ENCODE data around the gene CBL. TPM values are rescaled to one million over a fixed set of nuclear protein-coding genes. Genes with fewer than 3 reads are reported as not detected.
A peak's percentile ranks its signal among the peaks of the same experiment; 100 is the strongest.

The CBL gene
- total RNA-seq, 1 donor from 2014 or later, result 15.5 TPM

GRCh38 chr11:119307974-119308373, 101.8 kb downstream of the CBL start:
- H3K4me3 ChIP-seq, result no peak overlapping the region
- H3K9me3 ChIP-seq, result no peaks in the 10 kb centered on the region
- TF ChIP-seq POLR2AphosphoS5 (IDR thresholded peaks at IDR 0.05; ENCODE audit: insufficient read depth in 1 of 2, low read depth in 1 of 2), result no peak
- no peak for TF ChIP-seq CTCF (IDR thresholded peaks at IDR 0.05)
- TF ChIP-seq POLR2A (IDR thresholded peaks at IDR 0.05), result no peak
- H3K36me3 ChIP-seq, result peaks cover 0 to 14% of the 10 kb centered on the region in 2 donors
- DNase-seq (ENCODE audit: extremely low spot score in 2 of 2), result no peak
- intact Hi-C loops (cut with DNase I), result no loop called here
- no peaks in the 10 kb centered on the region for H3K27me3 ChIP-seq
- peak overlapping the region; percentile 36 for H3K27ac ChIP-seq
- H3K4me1 ChIP-seq, result peaks cover 5% of the 10 kb centered on the region

- H3K9me3 ChIP-seq, result no peaks in the 10 kb centered on the region
- no peak for DNase-seq (ENCODE audit: extremely low spot score in 2 of 2)
- H3K36me3 ChIP-seq, result peaks cover 0 to 7% of the 10 kb centered on the region in 2 donors
- intact Hi-C loops (cut with DNase I), result no loop called here
- TF ChIP-seq POLR2A (IDR thresholded peaks at IDR 0.05) (no peak), CTCF (IDR thresholded peaks at IDR 0.05) (no peak), POLR2AphosphoS5 (IDR thresholded peaks at IDR 0.05; ENCODE audit: insufficient read depth in 1 of 2, low read depth in 1 of 2) (no peak)
- H3K27ac ChIP-seq, result peak overlapping the region; percentile 33
- peaks cover 7% of the 10 kb centered on the region for H3K4me1 ChIP-seq
- H3K27me3 ChIP-seq, result no peaks in the 10 kb centered on the region
- H3K4me3 ChIP-seq, result no peak overlapping the region
These were observed 103.3 kb downstream of the CBL start for GRCh38 chr11:119309411-119309810.

- DNase-seq (ENCODE audit: extremely low spot score in 2 of 2), result no peak
- H3K4me3 ChIP-seq, result no peak overlapping the region
- intact Hi-C loops (cut with DNase I), result no loop called here
- peaks cover 0 to 7% of the 10 kb centered on the region in 2 donors for H3K36me3 ChIP-seq
- H3K27me3 ChIP-seq, result no peaks in the 10 kb centered on the region
- H3K9me3 ChIP-seq, result no peaks in the 10 kb centered on the region
- H3K27ac ChIP-seq, result peak overlapping the region; percentile 33
- TF ChIP-seq POLR2A (IDR thresholded peaks at IDR 0.05) (no peak), POLR2AphosphoS5 (IDR thresholded peaks at IDR 0.05; ENCODE audit: insufficient read depth in 1 of 2, low read depth in 1 of 2) (no peak), CTCF (IDR thresholded peaks at IDR 0.05) (no peak)
- peaks cover 14% of the 10 kb centered on the region for H3K4me1 ChIP-seq
These were observed 104.0 kb downstream of the CBL start for GRCh38 chr11:119309953-119310681.

GRCh38 chr11:119310682-119311052, 104.5 kb downstream of the CBL start:
- H3K4me3 ChIP-seq, result no peak overlapping the region
- peaks cover 19% of the 10 kb centered on the region for H3K4me1 ChIP-seq
- no peaks in the 10 kb centered on the region for H3K9me3 ChIP-seq
- no peak for TF ChIP-seq POLR2A (IDR thresholded peaks at IDR 0.05)
- no peak for TF ChIP-seq POLR2AphosphoS5 (IDR thresholded peaks at IDR 0.05; ENCODE audit: insufficient read depth in 1 of 2, low read depth in 1 of 2)
- TF ChIP-seq CTCF (IDR thresholded peaks at IDR 0.05), result no peak
- intact Hi-C loops (cut with DNase I), result no loop called here
- H3K36me3 ChIP-seq, result peaks cover 0 to 7% of the 10 kb centered on the region in 2 donors
- H3K27ac ChIP-seq, result peak overlapping the region; percentile 33
- DNase-seq (ENCODE audit: extremely low spot score in 2 of 2), result no peak
- H3K27me3 ChIP-seq, result no peaks in the 10 kb centered on the region

GRCh38 chr11:119314726-119315125, 108.6 kb downstream of the CBL start:
- intact Hi-C loops (cut with DNase I), result loop anchor here (5.0 kb wide), 1 partner anchor 107 kb away; the partner anchor contains the start of gene CBL
- TF ChIP-seq CTCF (IDR thresholded peaks at IDR 0.05) (no peak), POLR2A (IDR thresholded peaks at IDR 0.05) (no peak), POLR2AphosphoS5 (IDR thresholded peaks at IDR 0.05; ENCODE audit: insufficient read depth in 1 of 2, low read depth in 1 of 2) (no peak)
- peak overlapping the region; percentile 88 for H3K27ac ChIP-seq
- no peaks in the 10 kb centered on the region for H3K27me3 ChIP-seq
- peak overlapping the region; percentile 57 to 75 for H3K4me3 ChIP-seq
- no peaks in the 10 kb centered on the region for H3K9me3 ChIP-seq
- H3K4me1 ChIP-seq, result peaks cover 49% of the 10 kb centered on the region
- no peak for DNase-seq (ENCODE audit: extremely low spot score in 2 of 2)
- H3K36me3 ChIP-seq, result no peaks in the 10 kb centered on the region
